IPS-11a (cell line): ENCODE data around the gene HHEX.

Experiments
- H3K4me3 ChIP-seq: one replicate; pipeline ENCODE4 v1.5.1; 2013; ENCODE audit warnings: low read depth, low read length, control low read depth

Gene HHEX

GRCh38 chr10:92692697-92693533, 3.2 kb downstream of the HHEX start:
- H3K4me3 ChIP-seq: no peak overlapping the region

GRCh38 chr10:92693534-92693893, 3.8 kb downstream of the HHEX start:
- H3K4me3 ChIP-seq: no peak overlapping the region

DNA sequence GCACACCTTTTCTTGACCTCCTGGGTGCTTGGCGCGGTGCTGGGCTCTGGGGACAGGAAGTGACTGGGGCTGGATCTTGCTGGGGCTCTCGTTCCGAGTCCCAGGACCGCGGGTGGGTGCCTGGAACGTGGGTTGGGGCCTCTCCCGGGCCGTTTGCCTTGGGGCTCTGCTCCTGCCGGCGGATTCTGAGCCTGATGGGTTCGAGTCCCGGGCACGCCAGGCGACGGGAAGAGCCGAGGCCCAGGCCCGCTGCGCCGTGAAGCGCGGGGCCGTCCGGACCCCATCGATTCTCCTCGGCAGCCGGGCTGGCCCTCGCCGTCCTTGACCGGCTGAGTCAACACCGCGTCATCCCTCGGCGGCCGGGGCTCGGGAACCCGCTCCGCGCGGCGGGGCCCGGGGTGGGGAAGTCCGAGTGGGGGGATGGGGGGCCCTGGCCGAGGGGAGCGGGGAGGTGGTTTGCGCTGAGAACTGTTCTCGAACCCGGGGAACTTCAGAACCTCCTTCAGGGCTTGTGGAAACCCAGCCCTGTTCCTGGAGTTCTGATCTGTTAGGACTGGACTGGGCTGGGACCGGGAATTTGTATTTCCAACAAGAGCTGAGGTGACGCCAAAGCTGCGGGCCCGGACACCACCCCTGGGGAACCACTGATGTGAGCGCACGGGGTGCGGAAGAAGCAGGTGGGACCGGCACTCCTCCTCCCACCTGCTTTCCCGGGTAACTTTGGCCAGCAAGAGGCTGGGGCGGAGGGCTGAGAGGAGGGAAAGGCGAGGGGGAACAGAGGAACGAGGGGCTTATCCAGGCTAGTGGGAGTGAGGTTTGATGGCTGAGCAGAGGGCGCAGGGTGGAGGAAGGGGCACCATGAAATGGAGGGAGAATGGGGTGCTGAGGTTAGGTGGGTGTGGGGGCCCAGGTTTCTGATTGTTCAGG, 6.2 kb downstream of the HHEX start:
- H3K4me3 ChIP-seq: peak overlapping the region; percentile 14

- H3K4me3 ChIP-seq: peak overlapping the region; percentile 14
Measured at GRCh38 chr10:92696606-92697383, 7.0 kb downstream of the HHEX start.

GRCh38 chr10:92697663-92698511, 8.1 kb downstream of the HHEX start:
- H3K4me3 ChIP-seq: no peak overlapping the region

DNA sequence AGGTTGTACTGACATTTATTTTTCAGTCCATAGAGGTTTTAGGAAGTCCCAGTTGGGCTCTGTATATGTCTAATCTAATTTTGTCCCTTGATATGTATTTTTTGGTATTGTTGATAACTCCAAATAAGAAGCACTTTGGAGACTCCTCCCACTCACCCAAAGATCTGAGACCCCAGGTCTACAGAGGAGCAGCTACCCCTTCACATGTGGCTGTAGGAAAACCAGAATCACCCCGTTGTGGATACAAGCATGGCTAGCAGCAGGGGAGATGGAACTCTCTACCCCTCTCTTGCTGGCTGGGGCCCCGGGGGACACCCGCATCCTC, 9.4 kb downstream of the HHEX start:
- H3K4me3 ChIP-seq: peak overlapping the region; percentile 50

DNA sequence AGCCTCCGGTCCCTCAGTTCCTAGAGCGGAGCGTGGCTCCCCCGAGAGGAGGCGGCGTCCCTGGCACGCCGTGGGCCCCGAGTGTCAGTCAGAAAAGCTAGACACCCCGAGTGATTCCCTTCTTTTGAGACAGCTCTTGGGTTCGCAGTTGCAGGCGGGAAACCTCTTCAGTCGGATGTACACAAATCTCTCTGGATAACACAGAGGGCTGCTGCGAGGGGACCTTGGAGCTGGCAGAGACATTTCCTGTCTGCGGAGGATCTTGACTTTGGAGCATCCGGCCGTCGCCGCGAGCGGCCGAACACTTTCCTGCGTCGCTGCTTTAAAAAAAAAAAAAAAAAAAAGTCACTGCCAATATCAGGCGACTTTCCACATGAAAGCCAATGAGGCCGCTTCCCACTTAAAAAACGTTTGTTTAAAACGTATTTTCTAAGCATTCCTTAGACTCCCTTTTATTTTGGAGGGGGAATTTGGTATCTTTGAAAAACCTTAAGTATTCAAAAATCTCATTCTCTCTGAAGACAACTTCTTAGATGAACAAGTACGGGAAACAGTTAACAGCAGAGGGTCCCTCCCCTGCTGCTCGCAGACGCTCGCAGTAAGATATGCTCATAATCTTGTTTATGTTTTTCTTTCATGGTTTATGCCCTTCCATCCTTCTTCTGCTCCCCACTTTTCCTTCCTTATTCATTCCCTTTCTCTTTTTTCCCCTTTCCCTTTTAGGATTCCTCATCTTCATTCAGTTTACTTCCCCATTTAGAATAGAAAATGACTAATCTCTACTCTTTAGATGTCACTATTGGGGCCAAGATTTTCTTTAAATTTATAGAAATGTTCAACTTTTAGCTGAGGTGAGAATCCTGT, 10.0 kb downstream of the HHEX start:
- peak overlapping the region; percentile 50 for H3K4me3 ChIP-seq

DNA sequence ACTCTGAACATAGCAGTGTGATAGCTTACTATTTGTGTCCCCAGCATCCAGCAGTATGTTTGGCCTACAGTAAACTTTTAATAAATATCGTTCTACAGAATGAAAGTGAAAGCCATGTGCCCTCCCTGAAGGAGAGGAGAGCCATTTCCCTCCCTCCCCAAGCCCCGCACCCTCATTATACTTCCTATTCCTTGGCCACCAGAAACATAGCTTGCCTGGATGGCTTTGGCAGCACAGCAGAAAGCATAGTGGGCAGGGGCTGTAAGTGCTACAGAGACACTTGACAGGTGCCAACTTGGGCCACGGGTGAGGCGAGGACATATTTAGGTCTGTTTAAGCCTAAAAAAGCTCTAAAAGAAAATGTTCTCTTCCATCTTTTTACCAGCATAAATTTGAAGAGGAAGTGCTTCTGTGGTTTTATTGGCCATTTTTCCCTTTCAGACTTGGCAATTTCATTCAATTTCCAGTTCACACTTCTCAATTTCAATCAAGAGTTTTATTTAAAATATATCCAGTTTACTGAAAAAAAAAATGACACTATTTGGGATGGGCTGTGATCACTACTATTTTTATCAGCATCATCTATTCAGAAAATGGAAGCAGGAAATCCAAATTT, 12.7 kb downstream of the HHEX start:
- no peak overlapping the region for H3K4me3 ChIP-seq

DNA sequence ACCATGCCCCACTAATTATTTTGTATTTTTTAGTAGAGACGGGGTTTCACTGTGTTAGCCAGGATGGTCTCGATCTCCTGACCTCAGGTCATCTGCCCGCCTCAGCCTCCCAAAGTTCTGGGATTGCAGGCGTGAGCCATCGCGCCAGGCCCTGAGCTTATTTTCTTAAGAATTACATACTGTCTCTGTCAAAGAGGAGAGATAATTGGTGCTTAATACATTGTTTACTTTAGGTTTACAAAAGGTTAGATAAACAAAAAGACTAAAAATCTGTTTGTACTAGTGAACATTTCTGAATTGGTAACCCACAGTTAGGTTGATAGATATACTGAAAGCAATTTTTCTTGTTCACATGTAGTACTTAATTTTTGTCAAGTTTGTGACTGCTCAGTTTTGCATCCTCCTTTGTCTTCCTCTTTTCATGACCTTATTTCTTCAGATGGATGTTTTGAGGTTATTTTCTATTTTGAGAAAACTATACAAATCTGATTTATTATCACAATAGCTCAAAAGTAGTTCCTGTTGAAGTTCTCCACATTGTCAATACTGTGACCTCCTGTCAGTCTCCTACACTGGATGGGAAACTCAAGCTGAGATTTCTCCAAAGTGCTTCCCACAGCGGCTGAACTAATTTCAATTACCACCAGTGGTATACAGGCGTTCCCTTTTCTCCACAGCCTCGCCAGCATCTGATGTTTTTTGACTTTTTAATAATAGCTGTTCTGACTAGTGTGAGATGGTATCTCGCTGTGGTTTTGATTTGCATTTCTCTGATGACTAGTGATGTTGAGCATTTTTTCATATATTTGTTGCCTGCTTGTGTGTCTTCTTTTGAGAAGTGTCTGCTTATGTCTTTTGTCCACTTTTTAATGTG, 22.5 kb downstream of the HHEX start:
- no peak overlapping the region for H3K4me3 ChIP-seq

GRCh38 chr10:92714152-92714845, 24.5 kb downstream of the HHEX start:
- no peak overlapping the region for H3K4me3 ChIP-seq

- no peak overlapping the region for H3K4me3 ChIP-seq
Measured at GRCh38 chr10:92714872-92715271, 25.1 kb downstream of the HHEX start.

GRCh38 chr10:92719991-92720830, 30.5 kb downstream of the HHEX start:
- H3K4me3 ChIP-seq: no peak overlapping the region

DNA sequence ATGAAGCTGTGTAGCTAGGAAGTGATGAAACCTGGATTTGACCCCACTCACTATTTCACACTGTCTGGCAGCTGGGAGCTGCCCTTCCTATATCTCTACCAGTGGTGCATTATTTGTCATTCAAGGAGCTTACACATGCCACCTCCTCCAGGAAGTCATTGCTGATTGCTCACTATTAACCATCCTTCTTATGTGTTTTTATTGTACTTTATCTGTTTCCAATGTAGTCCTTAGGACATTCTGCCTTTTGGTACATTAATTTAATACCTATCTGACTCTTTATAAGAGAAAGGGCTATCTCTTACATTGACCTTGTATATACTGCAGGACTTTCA, 31.0 kb downstream of the HHEX start:
- no peak overlapping the region for H3K4me3 ChIP-seq

DNA sequence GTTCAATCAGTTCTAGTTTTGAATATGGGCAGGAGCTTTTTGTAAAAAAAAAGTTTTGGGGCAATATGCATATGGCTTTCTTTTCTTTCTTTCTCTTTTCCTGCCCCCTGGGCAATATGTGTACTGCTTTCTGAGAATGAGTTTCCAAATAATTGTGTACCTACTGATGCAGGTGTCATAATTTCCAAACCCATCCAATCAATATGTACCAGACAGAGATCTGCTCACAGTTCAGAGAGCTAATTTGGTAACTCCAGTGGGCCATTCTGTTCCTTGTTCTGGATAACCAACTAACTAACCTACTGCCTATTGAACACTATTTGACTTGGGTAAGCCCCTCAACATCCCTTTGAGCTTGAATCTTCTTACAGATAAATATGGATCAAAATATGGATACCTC, 32.6 kb downstream of the HHEX start:
- no peak overlapping the region for H3K4me3 ChIP-seq

GRCh38 chr10:92727141-92727540, 37.4 kb downstream of the HHEX start:
- no peak overlapping the region for H3K4me3 ChIP-seq

DNA sequence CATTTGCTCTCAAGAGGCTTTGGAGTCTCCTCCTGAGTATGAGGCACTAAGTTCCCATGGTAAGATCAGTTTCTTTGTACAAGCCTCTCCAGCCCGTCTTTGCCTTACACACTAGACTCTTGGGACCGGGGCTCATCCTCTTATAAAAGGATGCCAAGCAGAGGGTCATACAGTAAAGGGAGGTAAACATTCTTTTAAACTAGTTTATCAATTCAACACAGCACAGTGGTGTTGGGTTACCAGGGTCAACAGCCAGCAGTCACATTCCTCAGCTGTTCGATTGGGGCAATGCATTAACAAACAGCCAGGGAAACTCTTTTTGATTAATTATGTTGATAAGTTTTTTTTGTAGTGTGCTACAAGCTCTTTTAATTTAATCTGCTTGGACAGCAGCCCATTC, 37.8 kb downstream of the HHEX start:
- no peak overlapping the region for H3K4me3 ChIP-seq

- no peak overlapping the region for H3K4me3 ChIP-seq
Measured at GRCh38 chr10:92729886-92730285, 40.1 kb downstream of the HHEX start.
